Activated gamma-delta T cell treated with anti-CD3 and anti-CD28 coated beads, Interleukin-2, amount 50 U/mL, for 16 hours (primary cell): ENCODE data around the gene TTC19.

Experiments used
- DNase-seq: peaks from one replicate; pipeline ENCODE4 v3.0.0-alpha.2; 2020; ENCODE audit warnings: low read depth

TTC19 gene, protein sequence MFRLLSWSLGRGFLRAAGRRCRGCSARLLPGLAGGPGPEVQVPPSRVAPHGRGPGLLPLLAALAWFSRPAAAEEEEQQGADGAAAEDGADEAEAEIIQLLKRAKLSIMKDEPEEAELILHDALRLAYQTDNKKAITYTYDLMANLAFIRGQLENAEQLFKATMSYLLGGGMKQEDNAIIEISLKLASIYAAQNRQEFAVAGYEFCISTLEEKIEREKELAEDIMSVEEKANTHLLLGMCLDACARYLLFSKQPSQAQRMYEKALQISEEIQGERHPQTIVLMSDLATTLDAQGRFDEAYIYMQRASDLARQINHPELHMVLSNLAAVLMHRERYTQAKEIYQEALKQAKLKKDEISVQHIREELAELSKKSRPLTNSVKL

DNA sequence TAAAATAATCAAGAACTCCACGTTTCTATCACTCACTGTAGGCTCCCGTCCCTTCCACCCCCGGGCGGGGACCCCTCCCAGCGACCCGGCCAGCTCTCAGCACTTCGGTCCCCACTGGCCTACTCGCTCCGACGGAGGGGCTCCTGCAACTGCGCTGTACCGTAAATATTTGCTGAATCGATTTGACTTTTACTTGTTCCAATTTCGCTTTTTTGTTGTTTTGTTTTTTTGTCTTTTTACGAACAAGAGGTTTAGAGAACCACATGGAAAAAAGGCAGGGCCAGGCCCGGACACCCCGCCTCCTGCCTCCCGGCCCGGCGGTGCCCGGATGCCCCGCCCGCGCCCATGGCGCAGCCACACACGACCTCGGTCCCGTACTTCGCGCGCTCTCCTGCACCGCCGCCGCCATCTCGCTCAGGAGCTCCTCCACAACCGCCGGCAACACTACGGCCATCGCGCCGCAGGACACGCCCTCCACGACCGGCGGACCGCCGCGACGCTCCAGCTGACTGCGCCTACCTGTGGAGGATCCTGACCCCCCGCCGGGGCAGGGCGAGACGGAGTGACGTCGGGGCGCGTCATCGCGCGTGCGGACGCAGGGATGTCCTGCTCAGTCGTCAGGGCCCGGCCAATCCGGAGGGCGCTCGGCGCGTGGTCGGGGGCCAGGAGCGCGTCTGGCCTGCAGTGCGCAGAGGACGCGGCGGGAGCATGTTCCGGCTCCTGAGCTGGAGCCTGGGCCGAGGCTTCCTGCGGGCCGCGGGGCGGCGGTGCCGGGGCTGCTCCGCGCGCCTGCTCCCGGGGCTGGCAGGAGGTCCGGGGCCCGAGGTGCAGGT, at the start of gene TTC19, which contains the start of gene ZSWIM7:
Gene TTC19, plus strand, starts transcription at position 684 of the 833 bp plus-strand sequence. Its CDS starts 25 bp downstream, at position 709.
Gene ZSWIM7, minus strand, starts transcription at position 564 of the 833 bp plus-strand sequence. Its CDS starts 110 bp downstream, at position 454.
- peak; percentile 85 for DNase-seq

GRCh38 chr17:15951368-15952047, 48.1 kb upstream of the TTC19 start:
- DNase-seq = no peak

- DNase-seq = no peak
Measured at GRCh38 chr17:15952048-15952532, 47.5 kb upstream of the TTC19 start.

- no peak for DNase-seq
Measured at GRCh38 chr17:15952916-15953790, 46.5 kb upstream of the TTC19 start.

DNA sequence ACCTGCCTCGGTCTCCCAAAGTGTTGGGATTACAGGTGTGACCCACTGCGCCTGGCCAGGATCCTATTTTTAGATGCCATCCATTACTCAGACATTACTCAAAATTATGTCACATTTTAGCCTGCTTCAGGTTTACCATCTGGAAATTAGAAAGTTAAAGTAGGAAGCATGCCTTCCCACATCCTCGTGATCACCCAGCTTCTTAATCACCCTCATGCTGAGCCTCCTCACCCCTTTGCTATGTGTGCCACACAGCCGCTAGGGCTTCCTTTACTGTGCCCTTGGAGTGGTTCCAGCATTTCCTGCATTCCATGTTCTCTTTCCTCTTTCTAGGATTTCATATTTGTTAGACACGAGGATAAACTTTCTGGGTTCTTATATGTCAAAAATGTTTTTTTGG, 45.4 kb upstream of the TTC19 start:
- no peak for DNase-seq

DNA sequence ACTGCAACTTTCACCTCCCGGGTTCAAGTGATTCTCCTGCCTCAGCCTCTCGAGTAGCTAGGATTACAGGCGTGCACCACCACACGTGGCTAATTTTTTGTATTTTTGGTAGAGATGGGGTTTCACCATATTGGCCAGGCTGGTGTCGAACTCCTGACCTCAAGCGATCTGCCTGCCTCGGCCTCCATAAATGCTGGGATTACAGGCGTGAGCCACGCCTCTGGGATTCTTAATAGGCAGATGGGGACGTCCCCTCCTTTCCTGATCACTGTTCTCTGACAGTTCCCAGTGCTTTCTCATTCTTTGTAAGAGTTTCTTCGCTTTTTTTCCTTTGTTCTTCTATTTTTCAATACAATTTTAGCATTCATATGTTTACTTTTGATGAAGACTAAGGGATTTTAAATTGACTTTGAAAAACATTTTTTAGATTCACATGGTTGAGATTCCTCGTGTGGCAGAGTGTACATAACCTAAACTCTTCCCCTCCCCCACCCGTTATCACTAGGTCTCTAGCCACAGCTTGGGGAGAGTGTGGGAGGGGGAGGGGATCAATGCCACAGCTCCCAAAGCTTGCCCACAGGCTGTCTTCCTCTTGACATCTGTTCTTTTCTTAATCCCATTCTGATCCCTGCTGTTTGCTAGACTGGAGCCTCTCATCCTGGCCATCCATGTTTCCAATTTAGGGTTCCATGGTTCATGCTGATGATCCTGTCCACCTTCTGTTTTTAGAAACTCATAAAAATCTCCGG, 43.7 kb upstream of the TTC19 start:
- no peak for DNase-seq

- no peak for DNase-seq
Measured at GRCh38 chr17:15957206-15957605, 42.4 kb upstream of the TTC19 start.

GRCh38 chr17:15957608-15958307, 41.9 kb upstream of the TTC19 start:
- DNase-seq = no peak

GRCh38 chr17:15958484-15958854, 41.2 kb upstream of the TTC19 start:
- DNase-seq = no peak

DNA sequence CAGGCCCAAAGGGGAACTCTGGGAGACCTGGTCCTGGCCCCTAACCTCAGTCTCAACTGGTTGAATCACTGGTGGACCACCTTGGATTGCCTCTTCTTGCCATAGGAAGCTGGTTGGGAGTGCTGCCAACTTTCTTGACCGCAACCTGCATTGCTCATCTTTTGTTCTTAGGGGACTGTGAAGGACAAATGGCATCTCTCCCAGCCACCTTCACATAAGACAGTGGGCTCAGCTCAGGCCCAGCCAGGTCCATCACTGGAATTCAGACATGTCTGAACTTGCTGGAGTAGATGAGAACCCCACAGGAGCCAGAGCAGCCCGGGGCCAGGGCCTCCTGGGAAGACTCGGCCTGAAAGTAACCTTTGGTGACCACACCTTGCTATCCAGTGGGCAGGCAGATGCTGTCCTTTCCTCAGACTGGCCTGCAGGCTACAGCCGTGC, 35.9 kb upstream of the TTC19 start:
- no peak for DNase-seq

DNA sequence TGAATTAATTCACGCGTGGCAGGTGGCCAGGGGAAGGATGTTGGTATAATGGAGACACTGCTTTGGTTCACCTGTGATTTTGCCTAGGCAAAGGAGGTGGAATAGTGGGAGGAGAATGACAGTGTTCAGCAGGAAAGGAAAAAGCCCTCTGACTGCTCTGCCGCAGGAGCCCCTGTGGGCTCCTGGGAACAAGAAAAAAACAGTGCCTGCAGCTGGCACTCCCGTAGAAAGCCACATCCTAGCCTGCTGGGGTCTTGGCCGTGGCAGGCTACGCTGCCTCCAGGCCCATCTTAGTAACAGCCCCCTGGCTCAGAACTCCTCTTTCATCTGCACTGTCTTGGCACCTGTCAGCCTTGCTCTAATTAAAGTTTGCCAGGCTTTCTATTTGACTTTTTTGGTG, 34.1 kb upstream of the TTC19 start:
- no peak for DNase-seq

DNA sequence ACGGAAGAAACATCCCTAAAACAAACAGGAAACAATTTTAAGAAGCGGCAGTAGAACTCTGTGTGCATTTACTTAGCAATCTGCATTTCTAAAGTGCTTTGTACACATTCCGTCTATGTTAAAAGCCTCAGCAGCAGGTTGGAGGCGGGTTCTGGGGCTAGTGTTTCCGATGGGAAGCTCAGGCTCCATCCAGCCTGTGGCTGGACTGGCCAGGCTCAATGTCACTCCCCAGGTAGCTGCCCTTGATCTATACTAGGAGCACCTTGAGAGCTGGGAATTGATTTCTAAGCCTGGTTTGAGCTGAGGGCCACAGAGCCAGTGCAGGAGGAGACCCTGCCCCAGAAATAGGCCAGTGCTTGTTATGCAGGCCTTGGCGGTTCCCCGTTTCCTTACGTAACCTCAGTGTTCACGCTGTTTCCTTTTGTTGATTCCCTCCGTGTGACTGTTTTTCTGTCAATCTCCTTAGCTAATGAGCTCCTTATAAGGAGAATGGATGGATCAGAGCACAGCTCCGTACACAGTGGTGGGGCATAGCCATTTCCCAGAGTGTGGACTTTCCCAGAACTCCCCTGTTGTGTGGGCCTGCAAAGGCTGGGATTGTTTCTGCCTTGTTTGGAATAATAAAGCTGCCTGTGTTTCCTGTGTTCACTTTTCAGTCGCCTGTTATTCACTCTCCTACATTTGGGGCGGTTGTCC, 33.3 kb upstream of the TTC19 start:
- no peak for DNase-seq

GRCh38 chr17:15966879-15967248, 32.8 kb upstream of the TTC19 start:
- DNase-seq = no peak

- DNase-seq = no peak
Measured at GRCh38 chr17:15967706-15968399, 31.8 kb upstream of the TTC19 start.

- no peak for DNase-seq
Measured at GRCh38 chr17:15969463-15969862, 30.2 kb upstream of the TTC19 start.

DNA sequence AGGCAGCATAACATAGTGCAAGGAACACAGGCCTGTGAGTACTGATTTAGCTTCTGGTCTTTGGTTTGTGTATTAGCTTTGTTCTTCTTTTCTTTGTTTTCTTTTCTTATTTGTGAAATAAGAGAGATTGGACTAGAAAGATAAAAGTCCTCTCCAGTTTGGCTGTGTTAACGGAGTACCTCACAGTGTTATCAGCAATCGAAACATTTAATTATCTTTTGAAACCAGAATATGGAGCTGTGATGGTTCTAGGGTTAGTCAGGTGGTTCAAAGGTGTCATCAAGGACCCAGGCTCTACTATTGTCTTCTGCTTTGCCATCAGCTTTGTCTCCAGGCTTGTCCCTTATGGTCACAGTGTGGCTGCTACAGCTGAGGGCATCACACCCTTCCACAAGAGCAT, 29.1 kb upstream of the TTC19 start:
- DNase-seq = no peak

DNA sequence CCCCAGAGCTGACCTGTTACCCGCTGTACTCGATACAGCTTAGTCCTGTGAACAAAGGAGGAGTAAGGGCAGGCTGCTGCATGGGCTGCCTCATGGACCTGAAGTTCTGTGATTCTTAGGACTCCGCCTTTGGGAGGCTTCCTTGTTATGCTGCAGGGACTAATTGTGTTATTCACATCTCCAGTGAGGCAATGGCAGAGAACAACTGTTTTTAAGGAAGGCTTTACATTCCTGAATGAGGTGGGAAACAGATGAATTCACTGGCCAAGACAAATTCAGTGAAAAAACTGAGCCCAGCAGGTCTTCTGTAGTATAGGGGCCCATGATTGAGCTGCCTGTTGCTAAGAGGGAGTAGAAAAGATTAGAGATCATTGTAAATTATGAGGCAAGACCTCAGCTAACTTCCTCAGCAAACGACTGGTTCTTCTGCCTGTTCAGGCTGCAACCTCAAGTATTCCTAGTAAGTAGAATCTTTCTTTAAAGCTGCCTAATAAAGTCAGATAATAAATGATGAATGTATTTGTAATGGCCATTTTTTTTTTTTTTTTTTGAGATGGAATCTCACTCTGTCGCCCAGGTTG, 28.4 kb upstream of the TTC19 start:
- DNase-seq = no peak

DNA sequence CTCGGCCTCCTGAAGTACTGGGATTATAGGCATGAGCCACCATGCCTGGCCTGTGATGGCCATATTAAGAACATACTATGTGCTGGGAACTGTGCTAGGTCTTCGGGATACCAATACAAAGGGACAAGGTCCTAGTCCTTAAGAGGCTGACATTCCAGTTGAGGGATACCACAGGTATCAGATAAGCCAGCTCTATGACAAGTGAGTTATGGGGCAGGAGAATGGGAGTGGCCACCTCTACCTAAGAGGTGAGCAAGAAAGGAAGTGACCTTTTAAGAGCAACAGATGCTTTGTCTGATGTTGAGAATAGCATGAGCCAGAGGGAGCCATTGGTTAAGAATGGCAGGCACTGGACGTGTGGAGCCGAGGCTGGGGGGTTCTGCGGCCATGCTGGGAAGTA, 27.7 kb upstream of the TTC19 start:
- no peak for DNase-seq
